GM12878 (cell line): ENCODE results near the gene NEK7. TPM values are rescaled to one million over a fixed set of nuclear protein-coding genes. Genes with fewer than 3 reads are reported as not detected.
A peak's percentile ranks its signal among the peaks of the same experiment; 100 is the strongest.

Experiments used
- ATAC-seq: fragments of 200-7000 bp; cut with Tn5 transposase; 3 replicates; pipeline ENCODE4 v1.9.1; 2020; ENCODE audit warnings: mild to moderate bottlenecking, moderate library complexity
- BruUV-seq: library from RNA; stranded (reverse); fragments of 400-500 nt; replicated peaks from 2 replicates; lab custom pipeline; 2021; lab: Mats Ljungman, UMichigan
- CTCF ChIA-PET: fragments of 300-600 bp; sonication (Branson Sonifier 250); formaldehyde crosslinking; extraction: SDS; loops from one replicate; lab custom pipeline; 2021; ENCODE audit warnings: inconsistent platforms; lab: Yijun Ruan, JAX
- POLR2A ChIA-PET: fragments of 350-600 bp; formaldehyde crosslinking; extraction: SDS; loops from one replicate; lab custom pipeline; 2021; ENCODE audit warnings: inconsistent platforms; lab: Charles Lee
- RAD21 ChIA-PET: fragments of 300-600 bp; sonication (Branson Sonifier 250); formaldehyde crosslinking; loops from one replicate; lab custom pipeline; 2023; ENCODE audit warnings: antibody characterized with exemption; ENCODE audit not compliant: unreplicated experiment; lab: Charles Lee
- SMC1A ChIA-PET: fragments of 300-600 bp; sonication (Branson Sonifier 250); formaldehyde crosslinking; loops from one replicate; lab custom pipeline; 2023; ENCODE audit not compliant: unreplicated experiment, uncharacterized antibody; lab: Charles Lee
- DNase-seq: peaks from one replicate; pipeline ENCODE4 v3.0.0-alpha.2; 2011; ENCODE audit warnings: low read depth, low spot score
- FAIRE-seq: peaks from 3 replicates; lab custom pipeline; 2011; peaks lifted over from hg19 to GRCh38; lab: Jason Lieb, UNC
- H2AFZ ChIP-seq: 2 replicates; pipeline ENCODE4 v1.6.0; 2011; ENCODE audit warnings: low read depth, low read length, control low read depth; ENCODE audit not compliant: control insufficient read depth
- H3K27ac ChIP-seq: 2 replicates; pipeline ENCODE4 v1.5.1; 2011; ENCODE audit warnings: control low read depth; ENCODE audit not compliant: control insufficient read depth, insufficient read depth
- H3K27me3 ChIP-seq, 2 experiments: replicated peaks in 1 of 2; 2 replicates each; pipeline versions ENCODE4 v1.6.0 to v1.6.1; 2011; ENCODE audit warnings: low read length in 1 of 2; ENCODE audit not compliant: control insufficient read depth in 2 of 2, insufficient read depth in 2 of 2
- H3K36me3 ChIP-seq, 2 experiments: 2 replicates each; pipeline ENCODE4 v1.5.1; 2011; ENCODE audit warnings: low read length in 1 of 2; ENCODE audit not compliant: control insufficient read depth in 2 of 2, insufficient read depth in 2 of 2
- H3K4me1 ChIP-seq: 2 replicates; pipeline ENCODE4 v1.6.1; 2011; ENCODE audit warnings: mild to moderate bottlenecking, low read length, moderate library complexity, mixed read lengths; ENCODE audit not compliant: control insufficient read depth, insufficient read depth
- H3K4me2 ChIP-seq: 2 replicates; pipeline ENCODE4 v1.6.0; 2011; ENCODE audit warnings: control low read depth; ENCODE audit not compliant: control insufficient read depth, insufficient read depth
- H3K4me3 ChIP-seq: fragments of 200-600 bp; sonication (generic); 2 replicates; pipeline ENCODE4 v1.5.1; 2016
- H3K79me2 ChIP-seq: 2 replicates; pipeline ENCODE4 v1.6.0; 2011; ENCODE audit warnings: low read length; ENCODE audit not compliant: control insufficient read depth, insufficient read depth
- H3K9ac ChIP-seq: 2 replicates; pipeline ENCODE4 v1.8.0; 2011; ENCODE audit warnings: low read length, control low read depth, mixed read lengths; ENCODE audit not compliant: control insufficient read depth, insufficient read depth
- H3K9me3 ChIP-seq: replicated peaks from 3 replicates; pipeline ENCODE4 v1.5.1; 2011; ENCODE audit warnings: mild to moderate bottlenecking, low read length; ENCODE audit not compliant: control insufficient read depth, insufficient read depth
- H4K20me1 ChIP-seq: 2 replicates; pipeline ENCODE4 v1.6.0; 2011; ENCODE audit not compliant: control insufficient read depth, insufficient read depth
- ASH2L ChIP-seq: fragments of 300-600, 200-600 bp; sonication (generic); IDR thresholded peaks from 2 replicates; pipeline ENCODE4 v1.6.1; 2017; ENCODE audit warnings: low read depth, mild to moderate bottlenecking, borderline replicate concordance
- CHD4 ChIP-seq: fragments of 200-600 bp; sonication (generic); IDR thresholded peaks from 2 replicates; pipeline ENCODE4 v1.6.1; 2016; ENCODE audit warnings: mild to moderate bottlenecking
- CREM ChIP-seq: IDR thresholded peaks from 2 replicates; pipeline ENCODE4 v1.6.1; 2014; ENCODE audit warnings: antibody characterized with exemption, low read depth
- DPF2 ChIP-seq: fragments of 450-650 bp; IDR thresholded peaks from 2 replicates; pipeline ENCODE4 v1.6.1; 2017; ENCODE audit warnings: mild to moderate bottlenecking
- ESRRA ChIP-seq: IDR thresholded peaks from 2 replicates; pipeline ENCODE4 v1.6.1; 2012; ENCODE audit warnings: mild to moderate bottlenecking, low read length, improper control_type of control experiment
- FOXM1 ChIP-seq: IDR thresholded peaks from 2 replicates; pipeline ENCODE4 v1.6.1; 2012; ENCODE audit warnings: low read depth, mild to moderate bottlenecking, inconsistent platforms, low read length, moderate library complexity
- HCFC1 ChIP-seq: fragments of 150-350 bp; IDR thresholded peaks from 2 replicates; pipeline ENCODE4 v1.6.1; 2014; ENCODE audit warnings: low read length
- IKZF1 ChIP-seq: fragments of 450-650 bp; conservative IDR thresholded peaks from 2 replicates; pipeline ENCODE4 v1.6.1; 2017; ENCODE audit warnings: antibody characterized with exemption, mild to moderate bottlenecking
- NR2C1 ChIP-seq: fragments of 450-650 bp; IDR thresholded peaks from 2 replicates; pipeline ENCODE4 v1.6.1; 2017; ENCODE audit warnings: antibody characterized with exemption, mild to moderate bottlenecking, moderate library complexity
- PML ChIP-seq: IDR thresholded peaks from 2 replicates; pipeline ENCODE4 v1.6.1; 2012; ENCODE audit warnings: low read length, inconsistent platforms
- POU2F2 ChIP-seq: IDR thresholded peaks from 3 replicates; pipeline ENCODE4 v1.6.1; 2011; ENCODE audit warnings: low read depth, mild to moderate bottlenecking, low read length, borderline replicate concordance
- RAD21 ChIP-seq: IDR thresholded peaks from 2 replicates; pipeline ENCODE4 v1.6.1; 2011; ENCODE audit warnings: mild to moderate bottlenecking, low read depth, low read length, moderate library complexity; ENCODE audit not compliant: insufficient read depth
- in situ Hi-C: fragments of 300-500 bp; cut with MboI; formaldehyde crosslinking; loops from 9 replicates; pipeline ENCODE4 v1.14.3; 2018; ENCODE audit warnings: mixed read lengths
- intact Hi-C: fragments of 100-400 bp; cut with micrococcal nuclease; formaldehyde crosslinking; loops from one replicate; pipeline ENCODE4 v1.14.2; 2022; ENCODE audit not compliant: unreplicated experiment
- polyA plus RNA-seq, 11 experiments: library from polyadenylated mRNA; depleted of rRNA in 4 of 11; unstranded in 6 of 11; stranded (reverse) in 5 of 11; fragments of >200 nt; fragmentation: Nextera tagmentation in 4 of 11; fragmentation: Illumina TruSeq in 1 of 11; extraction: Ambion mirVana in 4 of 11; extraction: Trizol in 1 of 11; gene quantifications; 1 replicate in 1 of 11; 2 replicates in 10 of 11; pipeline versions ENCODE4 v1.2.1 to v1.2.3, GENCODE V29; 2011 to 2016; ENCODE audit warnings: inconsistent platforms in 2 of 11, missing spikeins in 2 of 11, low read depth in 1 of 11
- total RNA-seq, 4 experiments: library from RNA; depleted of rRNA in 3 of 4; stranded (reverse); fragments of >200 nt in 3 of 4; fragmentation: Illumina TruSeq in 1 of 4; extraction: Trizol in 1 of 4; gene quantifications; 2 replicates each; pipeline versions ENCODE4 v1.2.1 to v1.2.3, GENCODE V29; 2013 to 2021
- TF ChIP-seq, protein P1 (sequence below): fragments of 450-650 bp; IDR thresholded peaks from 2 replicates; pipeline ENCODE4 v1.6.1; 2018; ENCODE audit warnings: borderline replicate concordance, mild to moderate bottlenecking; ENCODE audit not compliant: partially characterized antibody

Gene NEK7
- total and polyA plus RNA-seq, 10 of the 15 experiments (the other 5 are each of a cell fraction or from before 2014, with no cell fraction given) = 9.4 to 77.7 (median 24.0) TPM

DNA sequence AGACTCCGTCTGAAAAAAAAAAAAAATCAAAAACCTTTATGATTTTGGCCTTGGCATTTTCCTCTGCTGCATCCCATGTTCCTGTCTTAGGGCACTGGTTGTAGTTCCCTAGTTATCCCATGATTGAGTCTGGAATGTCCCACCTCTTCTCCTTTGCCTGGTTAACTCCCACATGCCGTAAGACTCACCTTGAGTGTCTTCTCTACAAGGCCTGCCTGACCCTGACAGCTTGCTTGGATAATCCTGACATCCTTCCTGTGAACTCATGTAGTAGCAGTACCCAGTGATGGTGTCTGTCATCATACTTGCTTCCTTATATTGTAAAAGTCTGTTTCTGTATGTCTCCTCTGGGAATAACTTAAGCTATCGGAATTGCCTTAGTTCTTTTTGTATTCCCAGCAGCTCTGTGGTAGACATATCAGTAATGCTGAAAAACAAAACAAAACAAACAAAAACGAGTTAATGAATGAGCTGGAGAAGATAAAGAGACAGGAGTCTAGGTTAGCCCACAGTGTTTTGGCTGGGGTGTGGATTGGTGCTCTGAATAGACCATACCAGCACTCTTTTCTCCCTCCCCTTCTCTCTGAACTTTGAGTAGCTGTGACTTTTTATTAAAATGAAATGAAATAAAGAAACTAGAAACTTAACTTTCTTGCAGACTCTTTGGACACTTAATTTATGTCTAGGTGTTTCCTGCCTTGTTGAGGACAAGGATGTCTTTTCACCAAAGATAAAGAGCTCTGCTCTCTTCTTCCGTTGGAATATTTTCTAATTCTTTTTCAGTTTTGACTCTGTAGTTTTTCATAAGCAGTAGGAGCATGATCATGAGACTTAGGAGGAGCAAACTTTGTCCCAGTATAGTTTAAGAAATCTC, 15.1 kb downstream of the NEK7 start (continued):
- TF ChIP-seq DPF2 = no peak
- TF ChIP-seq ESRRA = no peak
- TF ChIP-seq, protein P1, sequence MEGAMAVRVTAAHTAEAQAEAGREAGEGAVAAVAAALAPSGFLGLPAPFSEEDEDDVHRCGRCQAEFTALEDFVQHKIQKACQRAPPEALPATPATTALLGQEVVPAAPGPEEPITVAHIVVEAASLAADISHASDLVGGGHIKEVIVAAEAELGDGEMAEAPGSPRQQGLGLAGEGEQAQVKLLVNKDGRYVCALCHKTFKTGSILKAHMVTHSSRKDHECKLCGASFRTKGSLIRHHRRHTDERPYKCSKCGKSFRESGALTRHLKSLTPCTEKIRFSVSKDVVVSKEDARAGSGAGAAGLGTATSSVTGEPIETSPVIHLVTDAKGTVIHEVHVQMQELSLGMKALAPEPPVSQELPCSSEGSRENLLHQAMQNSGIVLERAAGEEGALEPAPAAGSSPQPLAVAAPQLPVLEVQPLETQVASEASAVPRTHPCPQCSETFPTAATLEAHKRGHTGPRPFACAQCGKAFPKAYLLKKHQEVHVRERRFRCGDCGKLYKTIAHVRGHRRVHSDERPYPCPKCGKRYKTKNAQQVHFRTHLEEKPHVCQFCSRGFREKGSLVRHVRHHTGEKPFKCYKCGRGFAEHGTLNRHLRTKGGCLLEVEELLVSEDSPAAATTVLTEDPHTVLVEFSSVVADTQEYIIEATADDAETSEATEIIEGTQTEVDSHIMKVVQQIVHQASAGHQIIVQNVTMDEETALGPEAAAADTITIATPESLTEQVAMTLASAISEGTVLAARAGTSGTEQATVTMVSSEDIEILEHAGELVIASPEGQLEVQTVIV = no peak

DNA sequence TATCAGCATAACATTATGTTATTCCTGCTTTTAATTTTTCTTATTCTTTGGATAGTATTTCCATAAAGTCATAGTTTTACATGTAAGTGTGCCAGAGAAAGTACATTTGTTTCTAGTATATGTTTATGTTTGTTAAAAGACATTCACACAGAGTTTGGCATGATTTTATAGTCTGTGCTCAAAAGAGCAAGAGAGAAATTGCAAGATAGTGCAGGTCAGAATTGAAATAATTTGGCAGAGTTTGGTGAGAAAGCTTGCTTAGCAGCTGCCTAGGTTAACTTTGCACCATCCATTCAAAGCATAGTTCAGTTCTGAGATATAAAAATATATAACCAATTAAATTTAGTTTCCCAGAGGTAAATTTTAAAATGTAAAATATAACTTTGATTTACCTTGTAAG, 17.0 kb downstream of the NEK7 start:
- CTCF ChIA-PET = interaction anchor here (0.6 to 1.4 kb wide), 6 partner anchors 8 to 512 kb away, joined by 3 to 5 read pairs (median 3); no protein-coding TSS in a partner anchor
- SMC1A ChIA-PET = interaction anchor here (0.8 to 6.3 kb wide), 10 partner anchors 6 to 146 kb away, joined by 3 to 36 read pairs (median 5); no protein-coding TSS in a partner anchor
- FAIRE-seq (no peak), DNase-seq (no peak), ATAC-seq (no peak)
- in situ Hi-C loops = no loop called here
- H3K27me3 ChIP-seq = no peaks in the 10 kb centered on the region
- H3K27ac ChIP-seq = peak overlapping the region; percentile 45
- RAD21 ChIA-PET = interaction anchor here (1.0 to 3.1 kb wide), 6 partner anchors 8 to 402 kb away, joined by 3 to 13 read pairs (median 4); no protein-coding TSS in a partner anchor
- TF ChIP-seq HCFC1 = no peak
- TF ChIP-seq CHD4 = no peak
- no peak for TF ChIP-seq ASH2L
- TF ChIP-seq IKZF1 = no peak
- no peak for TF ChIP-seq FOXM1
- TF ChIP-seq RAD21 = no peak
- no peak for TF ChIP-seq CREM
- TF ChIP-seq NR2C1 = no peak
- TF ChIP-seq POU2F2 = no peak
- TF ChIP-seq PML = no peak
- no peak overlapping the region for H2AFZ ChIP-seq
- H3K4me3 ChIP-seq = no peak overlapping the region; the same call in 1 of the 2 replicates
- intact Hi-C loops = no loop called here
- peak overlapping the region; percentile 28 for H3K4me2 ChIP-seq
- H3K9ac ChIP-seq = no peak overlapping the region
- peaks cover 28% of the 10 kb centered on the region for H3K4me1 ChIP-seq
- no TSS peak for BruUV-seq
- H3K9me3 ChIP-seq = no peaks in the 10 kb centered on the region; the same call in 2 of the 3 replicates
- POLR2A ChIA-PET = interaction anchor here (1.4 to 2.7 kb wide), 5 partner anchors 8 to 483 kb away, joined by 4 to 11 read pairs (median 6); no protein-coding TSS in a partner anchor
- no peaks in the 10 kb centered on the region for H3K36me3 ChIP-seq
- peaks cover 76% of the 10 kb centered on the region for H3K79me2 ChIP-seq
- H4K20me1 ChIP-seq = no peaks in the 10 kb centered on the region
